ENCODE measurements around the gene ANKRD34C. TPM values are rescaled to one million over a fixed set of nuclear protein-coding genes. Genes with fewer than 3 reads are reported as not detected.

ANKRD34C gene
- polyA plus RNA-seq, 2 of the 4 experiments (the other 2 are of a cell fraction) = not detected

GRCh38 chr15:79321876-79322275 lies 39.4 kb downstream of the ANKRD34C start:
- H3K27ac ChIP-seq = no peak overlapping the region
- H3K4me2 ChIP-seq = no peak overlapping the region
- no peak for DNase-seq (ENCODE audit: low read depth in 1 of 2, low spot score in 1 of 2)
- H3K9me3 ChIP-seq = no peaks in the 10 kb centered on the region
- no peak for ATAC-seq
- WGBS (ENCODE audit: missing lambda C conversion rate) = 88% methylated on average over 14 of the region's 14 CpGs
- ChIA-PET POLR2A (interaction anchor here (2.1 kb wide), 1 partner anchor 11 kb away, joined by 7 read pairs; the partner anchor contains the start of gene TMED3), CTCF (interaction anchor here (1.1 to 1.6 kb wide), 3 partner anchors 18 to 531 kb away, joined by 3 to 5 read pairs (median 3); no protein-coding TSS in a partner anchor)
- H3K4me1 ChIP-seq = no peaks in the 10 kb centered on the region
- TF ChIP-seq CHD2 (IDR thresholded peaks at IDR 0.05; ENCODE audit: low read length, partially characterized antibody) = no peak
- no peak for TF ChIP-seq RCOR1 (IDR thresholded peaks at IDR 0.05; ENCODE audit: low read depth, low read length)
- TF ChIP-seq RNF2 (IDR thresholded peaks at IDR 0.05; ENCODE audit: borderline replicate concordance, low read depth) = no peak
- TF ChIP-seq PBX3 (IDR thresholded peaks at IDR 0.05) = no peak
- TF ChIP-seq EHMT2 (IDR thresholded peaks at IDR 0.05; ENCODE audit: low read depth) = no peak
- TF ChIP-seq ELK1 (IDR thresholded peaks at IDR 0.05; ENCODE audit: low read depth, low read length) = no peak
- TF ChIP-seq ATOH8 (CRISPR knock-in tag; IDR thresholded peaks at IDR 0.05; ENCODE audit: low read depth) = no peak
- no peak for TF ChIP-seq RFX5 (IDR thresholded peaks at IDR 0.05)
- no peak for TF ChIP-seq BHLHE40 (IDR thresholded peaks at IDR 0.05; ENCODE audit: low read depth, low read length)
- TF ChIP-seq HOXA7 (CRISPR knock-in tag; IDR thresholded peaks at IDR 0.05) = no peak
- no peak for TF ChIP-seq SMC3 (IDR thresholded peaks at IDR 0.05)
- no peak for TF ChIP-seq CBX8 (IDR thresholded peaks at IDR 0.05)
- TF ChIP-seq ZNF302 (CRISPR knock-in tag; IDR thresholded peaks at IDR 0.05) = no peak
- TF ChIP-seq JUNB (IDR thresholded peaks at IDR 0.05) = no peak
- TF ChIP-seq ESRRA (IDR thresholded peaks at IDR 0.05; ENCODE audit: borderline replicate concordance, low read length) = no peak
- FAIRE-seq = no peak
- no peak overlapping the region for H3K4me3 ChIP-seq

- no peak overlapping the region for H3K4me3 ChIP-seq
- ATAC-seq (0 out of 6 replicates have a peak, but pooled peaks of 1 of the 2 experiments have one; percentile 10), FAIRE-seq (no peak), DNase-seq (ENCODE audit: low read depth in 1 of 2, low spot score in 1 of 2) (no peak)
- no peaks in the 10 kb centered on the region for H3K4me1 ChIP-seq
- ChIA-PET POLR2A (interaction anchor here (2.1 kb wide), 1 partner anchor 11 kb away, joined by 7 read pairs; the partner anchor contains the start of gene TMED3), CTCF (interaction anchor here (1.1 to 1.6 kb wide), 3 partner anchors 18 to 531 kb away, joined by 3 to 5 read pairs (median 3); no protein-coding TSS in a partner anchor)
- H3K9me3 ChIP-seq = no peaks in the 10 kb centered on the region
- no peak overlapping the region for H3K4me2 ChIP-seq
- WGBS (ENCODE audit: missing lambda C conversion rate) = 92% methylated on average over 3 of the region's 3 CpGs
- TF ChIP-seq BCL3 (IDR thresholded peaks at IDR 0.05) = no peak
- no peak for TF ChIP-seq HEYL (CRISPR knock-in tag; IDR thresholded peaks at IDR 0.05)
- TF ChIP-seq ZFP36 (IDR thresholded peaks at IDR 0.05; ENCODE audit: borderline replicate concordance, partially characterized antibody) = no peak
- TF ChIP-seq MAFK (IDR thresholded peaks at IDR 0.05; ENCODE audit: partially characterized antibody) = no peak
- TF ChIP-seq CBX8 (IDR thresholded peaks at IDR 0.05) = no peak
- no peak for TF ChIP-seq EHF (CRISPR knock-in tag; IDR thresholded peaks at IDR 0.05)
- TF ChIP-seq EHMT2 (IDR thresholded peaks at IDR 0.05; ENCODE audit: low read depth) = no peak
- TF ChIP-seq CTCF (IDR thresholded peaks at IDR 0.05) = no peak
- TF ChIP-seq USF2 (IDR thresholded peaks at IDR 0.05) = no peak
- no peak for TF ChIP-seq MAX (IDR thresholded peaks at IDR 0.05)
- no peak for TF ChIP-seq FOSL2 (IDR thresholded peaks at IDR 0.05)
- TF ChIP-seq FOSL2 (CRISPR knock-in tag; IDR thresholded peaks at IDR 0.05) = no peak
- no peak for TF ChIP-seq EP300 (IDR thresholded peaks at IDR 0.05)
- TF ChIP-seq ZNF302 (CRISPR knock-in tag; IDR thresholded peaks at IDR 0.05) = no peak
- no peak overlapping the region for H3K27ac ChIP-seq
These were observed 39.8 kb downstream of the ANKRD34C start for GRCh38 chr15:79322306-79322705.
